H9 (cell line): ENCODE measurements around the gene CHRND. TPM values are rescaled to one million over a fixed set of nuclear protein-coding genes. Genes with fewer than 3 reads are reported as not detected.

Experiments used
- DNase-seq: peaks from one replicate; pipeline ENCODE4 v3.0.0-alpha.2; 2017
- H2AFZ ChIP-seq: one replicate; pipeline ENCODE4 v1.6.1; 2013; ENCODE audit warnings: mild to moderate bottlenecking, low read length, control low read depth, moderate library complexity
- H2AK5ac ChIP-seq: 2 replicates; pipeline ENCODE4 v1.6.1; 2013; ENCODE audit warnings: low read length, control low read depth, mixed read lengths; ENCODE audit not compliant: insufficient read length
- H2BK120ac ChIP-seq: one replicate; pipeline ENCODE4 v1.6.1; 2013; ENCODE audit warnings: low read depth, mild to moderate bottlenecking, low read length, control low read depth, inconsistent platforms; ENCODE audit not compliant: poor library complexity, severe bottlenecking
- H2BK12ac ChIP-seq: 2 replicates; pipeline ENCODE4 v1.6.1; 2013; ENCODE audit warnings: low read length, control low read depth, mixed read lengths, low read depth; ENCODE audit not compliant: insufficient read length
- H2BK15ac ChIP-seq: 2 replicates; pipeline ENCODE4 v1.6.1; 2013; ENCODE audit warnings: low read depth, low read length, control low read depth
- H2BK20ac ChIP-seq: one replicate; pipeline ENCODE4 v1.6.1; 2013; ENCODE audit warnings: low read depth, mild to moderate bottlenecking, low read length, control low read depth, inconsistent platforms; ENCODE audit not compliant: poor library complexity, severe bottlenecking
- H2BK5ac ChIP-seq: 2 replicates; pipeline ENCODE4 v1.6.1; 2013; ENCODE audit warnings: low read length, control low read depth, mixed read lengths; ENCODE audit not compliant: insufficient read length
- H3K14ac ChIP-seq: 2 replicates; pipeline ENCODE4 v1.6.1; 2013; ENCODE audit warnings: low read length, control low read depth; ENCODE audit not compliant: insufficient read depth
- H3K18ac ChIP-seq: 2 replicates; pipeline ENCODE4 v1.6.1; 2013; ENCODE audit warnings: low read depth, mild to moderate bottlenecking, mixed read lengths, low read length, control low read depth; ENCODE audit not compliant: insufficient read length
- H3K23ac ChIP-seq: 2 replicates; pipeline ENCODE4 v1.6.1; 2013; ENCODE audit warnings: low read length, control low read depth, mixed read lengths, low read depth; ENCODE audit not compliant: insufficient read length
- H3K23me2 ChIP-seq: 2 replicates; pipeline ENCODE4 v1.6.1; 2013; ENCODE audit warnings: low read depth, mild to moderate bottlenecking, mixed read lengths, low read length, control low read depth; ENCODE audit not compliant: insufficient read length, poor library complexity, severe bottlenecking
- H3K27ac ChIP-seq: 2 replicates; pipeline ENCODE4 v1.5.1; 2013; ENCODE audit warnings: low read length, control low read depth, mixed read lengths, low read depth; ENCODE audit not compliant: insufficient read length
- H3K27me3 ChIP-seq: 2 replicates; pipeline ENCODE4 v1.6.1; 2013; ENCODE audit warnings: low read length, control low read depth, inconsistent platforms; ENCODE audit not compliant: insufficient read depth
- H3K4ac ChIP-seq: 2 replicates; pipeline ENCODE4 v1.6.1; 2013; ENCODE audit warnings: low read depth, mild to moderate bottlenecking, control low read depth, inconsistent platforms, low read length, moderate library complexity
- H3K4me1 ChIP-seq: 2 replicates; pipeline ENCODE4 v1.6.1; 2013; ENCODE audit warnings: low read length, control low read depth, inconsistent platforms; ENCODE audit not compliant: insufficient read depth
- H3K4me2 ChIP-seq: 2 replicates; pipeline ENCODE4 v1.6.1; 2013; ENCODE audit warnings: low read length, control low read depth, mixed read lengths; ENCODE audit not compliant: insufficient read length, insufficient read depth
- H3K56ac ChIP-seq: 2 replicates; pipeline ENCODE4 v1.6.1; 2013; ENCODE audit warnings: low read depth, mild to moderate bottlenecking, mixed read lengths, low read length, control low read depth; ENCODE audit not compliant: insufficient read length
- H3K79me1 ChIP-seq: 2 replicates; pipeline ENCODE4 v1.6.1; 2013; ENCODE audit warnings: low read depth, mild to moderate bottlenecking, moderate library complexity, low read length, control low read depth, inconsistent platforms; ENCODE audit not compliant: insufficient read depth, poor library complexity, severe bottlenecking
- H3K79me2 ChIP-seq: 2 replicates; pipeline ENCODE4 v1.6.1; 2013; ENCODE audit warnings: low read length, control low read depth, inconsistent platforms; ENCODE audit not compliant: insufficient read depth
- H3K9ac ChIP-seq: 2 replicates; pipeline ENCODE4 v1.6.1; 2013; ENCODE audit warnings: low read length, control low read depth, mixed read lengths; ENCODE audit not compliant: insufficient read length; ENCODE audit errors: extremely low read depth
- H3K9me3 ChIP-seq: one replicate; pipeline ENCODE4 v1.6.1; 2013; ENCODE audit warnings: low read depth, low read length, inconsistent platforms; ENCODE audit not compliant: control insufficient read depth
- H3T11ph ChIP-seq: one replicate; pipeline ENCODE4 v1.6.1; 2013; ENCODE audit warnings: mild to moderate bottlenecking, low read length, control low read depth, inconsistent platforms
- H4K20me1 ChIP-seq: one replicate; pipeline ENCODE4 v1.6.1; 2013; ENCODE audit not compliant: control insufficient read depth, insufficient read length, insufficient read depth
- H4K5ac ChIP-seq: 2 replicates; pipeline ENCODE4 v1.6.1; 2013; ENCODE audit warnings: low read depth, mild to moderate bottlenecking, mixed read lengths, low read length, control low read depth; ENCODE audit not compliant: insufficient read length
- H4K8ac ChIP-seq: replicated peaks from 2 replicates; pipeline ENCODE4 v1.6.1; 2013; ENCODE audit warnings: low read length, control low read depth, mixed read lengths, low read depth; ENCODE audit not compliant: insufficient read length
- H4K91ac ChIP-seq: 2 replicates; pipeline ENCODE4 v1.6.1; 2013; ENCODE audit warnings: low read depth, mild to moderate bottlenecking, moderate library complexity, mixed read lengths, low read length, control low read depth; ENCODE audit not compliant: insufficient read length
- H3K27ac Mint-ChIP-seq, 3 experiments: 2 replicates in 2 of 3; 3 replicates in 1 of 3; pipeline ENCODE4 v1.8.0; 2020 to 2021; ENCODE audit warnings: mixed read lengths in 3 of 3, mild to moderate bottlenecking in 1 of 3, moderate library complexity in 1 of 3
- H3K27me3 Mint-ChIP-seq: 2 replicates; pipeline ENCODE4 v1.8.0; 2021; ENCODE audit warnings: low read depth, mild to moderate bottlenecking, moderate library complexity, mixed read lengths
- H3K36me3 Mint-ChIP-seq, 3 experiments: 2 replicates in 2 of 3; 3 replicates in 1 of 3; pipeline ENCODE4 v1.8.0; 2020 to 2021; ENCODE audit warnings: low read depth in 3 of 3, mixed read lengths in 3 of 3; ENCODE audit not compliant: insufficient read depth in 1 of 3
- H3K4me1 Mint-ChIP-seq, 2 experiments: 2 replicates each; pipeline ENCODE4 v1.8.0; 2020; ENCODE audit warnings: mixed read lengths in 2 of 2
- H3K4me3 Mint-ChIP-seq, 2 experiments: 2 replicates in 1 of 2; 3 replicates in 1 of 2; pipeline ENCODE4 v1.8.0; 2020 to 2021; ENCODE audit warnings: mild to moderate bottlenecking in 2 of 2, mixed read lengths in 2 of 2, moderate library complexity in 1 of 2
- H3K9me3 Mint-ChIP-seq, 2 experiments: 2 replicates in 1 of 2; 3 replicates in 1 of 2; pipeline ENCODE4 v1.8.0; 2020; ENCODE audit warnings: mild to moderate bottlenecking in 2 of 2, mixed read lengths in 2 of 2, moderate library complexity in 1 of 2
- WGBS: extraction: QIAGEN DNeasy Blood & Tissue Kit; methylation state at CpG from one replicate; pipeline ENCODE4 v1.1.7; 2013; ENCODE audit warnings: missing lambda C conversion rate, low lambda C conversion rate, mixed read lengths; ENCODE audit not compliant: insufficient read length; ENCODE audit errors: extremely low coverage; 5-methylcytosine and 5-hydroxymethylcytosine counted together
- total RNA-seq: library from RNA; stranded (reverse); gene quantifications from 2 replicates; pipeline ENCODE4 v1.2.1, GENCODE V29; 2021
- TF ChIP-seq, protein P1 (sequence below): fragments of 200-600 bp; sonication (generic); conservative IDR thresholded peaks from 3 replicates; pipeline ENCODE4 v1.8.0; 2021; ENCODE audit warnings: antibody characterized with exemption, mild to moderate bottlenecking

The CHRND gene
- total RNA-seq, 1 experiment from 2014 or later: not detected

GRCh38 chr2:232501331-232501771 lies 24.6 kb upstream of the CHRND start:
- peak overlapping the region in 1 of 2 experiments; percentile 42; a peak in 1 of 5 replicates for H3K4me3 Mint-ChIP-seq

More at GRCh38 chr2:232501331-232501771, 24.6 kb upstream of the CHRND start:
- H3K4me1 ChIP-seq: 0 out of 2 replicates have a peak, but pooled peaks cover 3% of the 10 kb centered on the region
- no peak overlapping the region for H3K56ac ChIP-seq
- H3K9ac ChIP-seq: no peak overlapping the region
- no CpG with 5 or more reads among the region's 9 CpGs for WGBS
- H4K91ac ChIP-seq: no peak overlapping the region
- no peak overlapping the region for H2BK5ac ChIP-seq
- no peaks in the 10 kb centered on the region for H3K79me1 ChIP-seq
- Mint-ChIP-seq H3K27ac (no peak overlapping the region), H3K36me3 (no peaks in the 10 kb centered on the region; a peak in 1 of 7 replicates), H3K9me3 (no peaks in the 10 kb centered on the region; a peak in 1 of 5 replicates), H3K4me1 (peaks cover 17 to 56% of the 10 kb centered on the region in 2 experiments), H3K27me3 (peaks cover 69% of the 10 kb centered on the region)
- no peak overlapping the region for H4K8ac ChIP-seq
- no peak overlapping the region for H2AK5ac ChIP-seq
- no peaks in the 10 kb centered on the region for H3K79me2 ChIP-seq
- H2AFZ ChIP-seq: no peak overlapping the region
- H3K18ac ChIP-seq: no peak overlapping the region
- H3K23ac ChIP-seq: no peak overlapping the region
- H2BK120ac ChIP-seq: no peak overlapping the region
- H3K23me2 ChIP-seq: peaks cover 12% of the 10 kb centered on the region
- DNase-seq: no peak
- H2BK20ac ChIP-seq: no peak overlapping the region
- TF ChIP-seq, protein P1, sequence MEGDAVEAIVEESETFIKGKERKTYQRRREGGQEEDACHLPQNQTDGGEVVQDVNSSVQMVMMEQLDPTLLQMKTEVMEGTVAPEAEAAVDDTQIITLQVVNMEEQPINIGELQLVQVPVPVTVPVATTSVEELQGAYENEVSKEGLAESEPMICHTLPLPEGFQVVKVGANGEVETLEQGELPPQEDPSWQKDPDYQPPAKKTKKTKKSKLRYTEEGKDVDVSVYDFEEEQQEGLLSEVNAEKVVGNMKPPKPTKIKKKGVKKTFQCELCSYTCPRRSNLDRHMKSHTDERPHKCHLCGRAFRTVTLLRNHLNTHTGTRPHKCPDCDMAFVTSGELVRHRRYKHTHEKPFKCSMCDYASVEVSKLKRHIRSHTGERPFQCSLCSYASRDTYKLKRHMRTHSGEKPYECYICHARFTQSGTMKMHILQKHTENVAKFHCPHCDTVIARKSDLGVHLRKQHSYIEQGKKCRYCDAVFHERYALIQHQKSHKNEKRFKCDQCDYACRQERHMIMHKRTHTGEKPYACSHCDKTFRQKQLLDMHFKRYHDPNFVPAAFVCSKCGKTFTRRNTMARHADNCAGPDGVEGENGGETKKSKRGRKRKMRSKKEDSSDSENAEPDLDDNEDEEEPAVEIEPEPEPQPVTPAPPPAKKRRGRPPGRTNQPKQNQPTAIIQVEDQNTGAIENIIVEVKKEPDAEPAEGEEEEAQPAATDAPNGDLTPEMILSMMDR: no peak
- H3K14ac ChIP-seq: no peak overlapping the region
- peaks cover 17% of the 10 kb centered on the region for H3K27me3 ChIP-seq
- H4K5ac ChIP-seq: no peak overlapping the region
- no peak overlapping the region for H3T11ph ChIP-seq
- no peaks in the 10 kb centered on the region for H3K9me3 ChIP-seq
- H3K4me2 ChIP-seq: no peak overlapping the region
- no peak overlapping the region for H2BK12ac ChIP-seq
- no peak overlapping the region for H3K4ac ChIP-seq
- H2BK15ac ChIP-seq: no peak overlapping the region
- H4K20me1 ChIP-seq: peaks cover 3% of the 10 kb centered on the region
- no peak overlapping the region for H3K27ac ChIP-seq
